Fibroblast of skin of back (primary cell): ENCODE data around the gene TMEM132D.
A peak's percentile ranks its signal among the peaks of the same experiment; 100 is the strongest.

Source experiments
- DNase-seq: peaks from one replicate; pipeline ENCODE4 v3.0.0-alpha.2; 2013

TMEM132D gene

DNA sequence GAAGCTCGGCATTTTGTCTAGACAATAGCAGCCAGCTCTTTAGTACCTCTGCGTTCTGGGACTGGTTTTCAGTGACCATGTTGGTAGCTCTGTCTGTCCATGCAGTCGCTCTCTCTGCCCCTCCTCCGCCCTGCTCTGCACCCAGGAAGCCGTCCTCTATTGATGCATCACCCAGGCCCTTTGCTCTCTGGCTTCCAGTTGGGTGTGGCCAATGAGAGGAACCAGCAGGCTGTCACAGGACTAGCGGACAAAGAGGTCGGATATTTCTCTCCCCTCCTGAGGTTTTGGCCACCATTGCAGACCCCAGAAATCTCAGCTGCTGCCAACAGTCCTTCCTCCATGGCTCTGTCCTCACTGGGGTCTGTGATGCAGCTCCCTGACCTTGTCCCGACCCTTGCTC lies 180.6 kb downstream of the TMEM132D start:
- no peak for DNase-seq

DNA sequence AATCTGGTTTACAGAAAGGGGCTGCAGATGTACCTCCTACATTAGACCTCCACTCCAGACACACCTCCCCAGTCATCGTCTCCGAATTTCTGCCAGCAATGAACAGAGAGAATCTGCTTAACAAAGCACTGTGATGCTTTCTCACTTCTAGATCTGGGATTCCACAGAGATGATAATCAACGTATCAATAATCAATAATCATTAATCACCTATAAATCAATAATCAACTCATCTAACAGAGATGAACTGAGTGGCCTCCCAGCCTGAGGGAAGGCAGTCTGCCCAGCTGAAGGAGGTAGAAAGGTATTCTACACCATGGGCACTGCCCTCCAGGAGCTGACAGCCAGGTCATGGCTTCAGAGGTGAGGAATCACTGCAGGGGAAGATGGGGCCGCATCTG lies 183.2 kb downstream of the TMEM132D start:
- no peak for DNase-seq

DNA sequence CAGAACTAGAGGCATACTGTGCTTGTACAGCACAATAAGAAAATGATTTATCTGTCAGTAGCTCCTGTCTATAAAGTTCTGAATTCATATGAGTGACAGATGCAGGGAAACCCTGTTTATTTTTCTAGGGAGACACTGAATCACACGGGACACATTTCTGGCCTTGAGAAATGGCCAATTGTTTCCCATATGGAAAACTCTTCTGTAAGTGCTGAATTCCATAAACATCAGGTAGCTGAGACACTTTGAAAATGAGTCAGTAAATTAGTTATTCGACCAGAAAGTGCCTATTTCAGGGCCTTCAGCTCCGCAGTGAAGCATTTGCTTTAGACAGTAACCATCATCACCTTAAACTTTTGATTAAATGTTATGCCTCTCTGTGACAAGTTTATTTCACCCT lies 184.4 kb downstream of the TMEM132D start:
- DNase-seq = peak; percentile 43

DNA sequence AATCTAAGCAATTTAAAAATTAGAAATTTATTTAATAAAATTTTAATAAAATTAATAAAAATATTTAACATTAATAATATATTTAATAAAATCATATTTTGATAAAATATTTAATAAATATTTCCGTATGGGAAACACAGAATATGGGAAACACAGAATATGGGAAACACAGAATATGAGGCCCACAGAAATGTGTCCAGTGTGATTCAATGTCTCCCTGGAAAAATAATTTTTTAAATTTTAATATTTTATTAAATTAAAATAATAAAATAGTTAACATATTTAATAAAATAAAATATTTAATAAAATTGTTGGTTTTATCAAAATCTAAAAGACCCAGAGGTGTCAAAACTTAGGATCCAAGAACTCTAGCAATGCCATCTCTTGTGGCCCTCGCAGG lies 186.4 kb downstream of the TMEM132D start:
- DNase-seq = no peak

DNA sequence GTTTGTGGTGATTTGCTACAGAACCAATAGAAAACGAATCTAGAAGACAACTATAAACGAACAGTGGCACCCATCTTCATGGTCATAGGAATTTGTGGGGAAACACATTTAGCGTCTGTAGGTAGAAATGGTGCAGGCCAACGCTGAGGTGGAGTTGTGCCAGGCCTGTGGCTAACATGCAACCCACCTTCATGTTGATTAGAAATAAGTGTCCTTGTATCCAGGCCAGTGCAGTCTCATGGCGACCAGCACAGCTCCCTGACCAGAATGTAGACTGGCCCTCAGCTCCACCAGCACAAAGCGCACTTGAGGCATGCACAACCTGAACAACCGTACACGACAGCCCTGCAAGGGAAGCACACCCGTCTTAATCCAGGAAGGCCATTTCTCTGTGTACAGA lies 187.0 kb downstream of the TMEM132D start:
- DNase-seq = no peak

DNA sequence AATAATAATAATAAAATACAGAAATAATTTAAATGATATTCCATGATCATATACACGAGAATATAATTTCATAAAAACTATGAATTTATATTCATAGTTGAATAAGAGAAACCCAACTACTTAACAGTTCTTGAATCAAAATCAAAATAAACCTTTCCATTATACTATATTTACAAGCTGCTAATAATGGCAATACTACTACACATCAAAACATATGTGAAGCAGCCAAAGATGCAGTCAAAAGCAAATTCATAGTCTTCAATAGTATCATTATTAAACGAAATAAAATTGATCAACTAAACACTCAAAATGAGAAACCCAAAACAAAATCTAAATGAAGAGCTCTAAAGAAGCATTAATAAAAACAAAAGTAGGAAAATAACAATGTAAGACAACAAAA lies 197.1 kb downstream of the TMEM132D start:
- DNase-seq = no peak

DNA sequence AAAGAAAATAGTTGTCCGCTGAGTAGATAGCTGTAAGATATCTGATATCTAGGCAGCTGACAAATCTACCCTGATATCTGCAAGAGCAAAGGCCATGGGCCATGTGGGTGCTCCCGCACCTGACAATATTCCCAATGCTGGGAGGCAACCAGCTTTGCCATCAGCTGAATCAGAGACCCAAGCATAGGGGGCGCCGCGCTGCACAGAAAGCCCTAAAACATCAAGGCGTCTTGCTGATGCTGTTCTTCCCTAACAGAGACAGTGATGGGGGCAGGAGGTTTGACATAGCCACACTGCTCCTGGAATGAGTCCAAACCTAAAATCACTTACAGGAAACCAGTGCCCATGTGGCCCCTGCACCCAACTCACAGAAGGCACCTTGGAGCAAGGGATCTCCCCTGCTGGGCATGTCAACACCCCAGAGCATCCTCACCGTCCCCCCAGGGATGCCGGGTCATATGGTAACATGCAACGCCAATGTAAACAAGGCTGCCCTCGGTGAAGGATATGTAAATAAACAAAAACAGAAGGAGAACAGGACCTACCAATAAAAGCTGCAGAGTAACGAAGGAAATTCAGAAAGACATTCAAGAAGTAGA lies 199.5 kb downstream of the TMEM132D start:
- DNase-seq = no peak

DNA sequence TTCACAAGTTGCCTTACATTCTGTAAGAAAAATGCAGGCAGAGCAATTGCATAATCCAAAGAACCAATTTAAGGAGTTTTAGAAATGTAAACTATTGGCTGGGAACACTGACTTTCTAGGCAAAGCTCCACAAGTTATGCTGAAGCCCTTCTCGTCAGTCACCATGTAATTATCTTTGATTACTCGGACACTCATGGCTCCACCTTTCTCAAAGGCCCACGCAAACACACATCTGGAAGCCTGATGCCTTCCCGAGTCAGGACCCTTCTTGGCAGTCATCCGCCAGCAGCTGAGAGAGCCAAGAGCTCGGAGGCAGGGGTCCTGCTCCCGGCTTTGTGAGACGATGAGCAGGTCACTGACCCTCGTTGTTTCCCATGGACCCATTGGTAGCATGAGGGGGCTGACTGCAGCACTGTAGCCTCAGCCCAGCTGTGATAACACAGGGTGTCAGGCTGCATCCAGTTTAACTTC lies 202.2 kb downstream of the TMEM132D start:
- DNase-seq = no peak

DNA sequence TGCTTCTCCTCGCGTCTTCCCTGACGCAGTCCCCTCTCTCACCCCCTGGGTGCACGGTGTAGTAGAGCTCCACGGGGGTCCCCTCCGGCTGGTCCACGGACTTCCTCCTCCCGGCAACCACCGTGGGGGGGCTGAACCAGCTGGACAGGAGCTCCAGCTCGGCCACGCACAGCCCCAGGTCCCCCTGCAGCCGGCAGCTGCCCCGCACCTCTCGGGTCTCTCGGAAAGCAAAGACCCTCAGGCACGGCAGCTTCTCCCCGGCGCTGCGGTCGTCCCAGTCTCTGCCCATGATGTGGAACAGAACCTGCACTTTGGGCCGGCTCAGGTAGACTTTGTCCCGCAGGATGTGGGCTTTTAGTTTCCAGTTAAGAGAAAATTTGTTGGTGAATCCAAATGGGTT lies 203.8 kb downstream of the TMEM132D start:
- no peak for DNase-seq

DNA sequence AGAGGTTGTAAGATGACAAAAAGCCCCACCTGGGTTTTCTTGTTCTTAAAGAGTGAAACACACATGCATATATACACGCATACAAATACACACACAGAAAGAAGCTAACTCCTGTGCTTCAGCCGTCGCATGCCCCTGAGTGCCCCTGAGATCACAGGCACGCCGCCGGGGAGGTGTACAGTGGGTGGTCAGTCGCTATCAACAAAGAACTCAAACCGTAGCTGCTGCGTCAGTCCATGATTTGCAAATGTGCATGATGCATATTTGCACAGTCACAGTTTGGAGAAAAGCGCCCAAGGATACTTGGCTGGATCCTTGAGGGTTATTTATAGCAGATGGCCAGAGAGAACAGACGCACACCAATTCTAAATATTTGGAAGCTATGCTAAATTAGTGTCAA lies 206.9 kb downstream of the TMEM132D start:
- DNase-seq = peak; percentile 80

DNA sequence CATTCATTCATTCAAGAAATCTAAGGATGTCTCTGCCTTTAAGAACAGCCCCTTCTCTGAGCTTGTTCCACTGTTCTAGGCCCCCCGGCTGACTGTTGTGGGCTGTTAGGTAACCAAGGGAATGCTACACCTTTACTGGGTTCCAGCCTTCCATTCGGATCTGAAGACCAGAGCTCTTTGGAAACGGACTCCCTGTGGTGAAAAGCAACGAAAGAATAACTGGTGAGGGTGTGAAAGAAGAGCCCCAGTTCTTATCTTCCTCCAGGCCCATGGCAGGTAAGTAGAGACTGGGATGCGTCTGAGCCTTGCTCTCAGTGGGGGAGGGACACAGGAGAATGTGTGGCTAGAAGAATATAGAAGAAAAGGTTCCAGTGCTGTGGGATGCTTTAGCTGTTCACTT lies 207.4 kb downstream of the TMEM132D start:
- DNase-seq = no peak

DNA sequence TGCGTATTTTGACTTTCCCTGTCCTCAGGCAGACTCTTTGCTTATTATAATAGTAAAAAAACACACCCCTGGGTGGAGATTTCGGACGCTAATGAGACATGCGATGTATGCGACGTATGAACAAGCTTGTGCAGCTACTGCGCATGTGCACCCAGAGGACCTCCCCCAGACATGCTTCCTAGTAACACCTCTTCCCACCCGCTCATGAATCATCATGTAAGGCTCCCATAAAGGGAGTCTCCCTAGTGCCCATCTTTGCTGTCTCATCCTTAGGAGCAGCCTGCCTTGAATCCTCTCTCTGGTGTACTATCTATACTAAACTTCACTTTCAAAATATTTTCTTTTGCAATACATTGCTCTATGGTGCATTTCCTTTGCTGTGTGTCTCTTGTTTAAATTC lies 210.1 kb downstream of the TMEM132D start:
- DNase-seq = peak; percentile 58

DNA sequence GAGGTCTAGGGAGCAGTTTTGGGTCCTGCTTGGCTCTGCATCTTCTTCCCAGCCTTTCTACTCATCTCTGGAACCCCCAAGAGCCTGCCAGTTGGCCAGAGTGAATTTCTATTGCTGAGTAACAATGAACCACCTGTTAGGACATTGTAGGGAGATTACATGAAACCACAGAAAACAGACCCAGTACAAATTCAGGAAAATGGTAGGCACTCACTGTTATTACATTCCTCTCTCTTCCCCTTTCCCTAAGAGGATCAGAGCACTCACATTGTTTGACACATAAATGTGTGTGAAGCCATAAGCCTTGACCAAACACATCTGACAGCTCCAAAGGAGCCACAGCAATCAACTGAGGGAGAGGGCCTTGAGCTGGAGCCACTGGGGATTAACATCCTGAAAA lies 216.1 kb downstream of the TMEM132D start:
- DNase-seq = no peak

DNA sequence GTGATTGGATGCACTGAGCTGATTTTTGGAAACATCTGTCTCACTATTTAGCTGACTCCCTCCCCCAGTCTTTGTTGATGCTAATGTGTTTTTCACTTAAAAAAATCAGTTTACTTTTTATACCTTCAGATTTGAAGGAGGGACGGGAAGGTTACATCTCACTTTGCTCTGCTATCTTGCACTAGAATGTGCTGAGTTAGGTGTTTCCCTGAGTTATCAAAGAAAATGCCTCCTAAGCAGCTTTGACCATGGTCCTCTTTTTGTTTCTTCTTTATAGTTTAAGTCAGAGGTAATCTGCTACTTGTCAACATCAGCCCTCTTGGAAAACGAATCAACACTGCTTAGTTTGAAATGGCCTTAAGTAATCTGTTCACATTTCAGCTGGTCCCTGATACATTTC lies 222.0 kb downstream of the TMEM132D start:
- no peak for DNase-seq

DNA sequence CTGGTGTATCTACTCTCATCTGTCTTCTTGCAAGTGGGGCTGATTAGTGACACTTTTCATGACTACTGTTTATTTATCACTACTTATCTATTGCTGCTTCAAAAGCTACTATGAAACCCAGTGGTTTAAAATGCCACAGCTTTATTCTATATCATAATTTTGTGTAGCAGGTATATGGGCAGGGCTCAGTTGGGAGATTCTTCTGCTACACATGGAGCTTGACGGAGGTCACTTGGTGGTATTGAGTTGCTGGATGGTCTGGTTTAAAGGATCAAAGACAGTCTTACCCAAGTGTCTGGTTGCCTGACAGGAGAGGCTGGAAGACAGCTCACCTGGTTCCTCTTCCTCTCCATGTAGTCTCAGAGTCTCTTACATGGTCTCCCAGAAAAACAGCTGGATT lies 222.7 kb downstream of the TMEM132D start:
- no peak for DNase-seq

DNA sequence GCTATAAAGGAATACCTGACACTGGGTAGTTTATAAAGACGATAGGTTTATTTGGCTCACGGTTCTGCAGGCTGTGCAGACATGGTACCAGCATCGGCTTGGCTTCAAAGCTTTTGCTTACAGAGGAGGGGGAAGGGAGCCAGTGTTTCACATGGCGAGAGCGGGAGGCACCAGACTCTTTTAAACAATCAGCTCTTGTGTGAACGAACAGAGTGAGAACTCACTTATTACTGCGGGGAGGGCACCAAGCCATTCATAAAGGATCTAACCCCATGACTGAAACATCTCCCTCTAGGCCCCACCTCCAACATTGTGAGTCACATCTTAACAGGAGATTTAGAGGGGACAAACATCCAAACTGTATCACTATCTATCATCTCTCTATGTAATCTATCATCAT lies 227.4 kb downstream of the TMEM132D start:
- DNase-seq = no peak

DNA sequence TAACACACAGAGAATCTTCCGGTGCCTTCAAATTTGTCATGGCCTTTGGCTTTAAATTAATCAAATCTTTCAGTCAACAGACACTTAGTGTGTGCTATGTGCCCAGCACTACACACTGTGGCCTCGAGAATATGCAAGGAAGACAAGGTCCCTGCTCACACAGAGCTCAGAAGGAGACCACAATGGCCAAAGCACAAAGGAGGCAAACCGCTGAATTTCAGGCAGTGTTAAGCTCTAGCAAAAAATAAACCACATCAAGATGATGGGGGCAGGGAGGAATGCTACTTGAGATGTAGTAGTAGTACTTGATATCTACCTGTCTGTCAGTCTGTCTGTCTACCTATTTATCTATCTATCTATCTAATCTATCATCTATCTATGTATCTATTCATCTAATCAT lies 227.9 kb downstream of the TMEM132D start:
- no peak for DNase-seq

DNA sequence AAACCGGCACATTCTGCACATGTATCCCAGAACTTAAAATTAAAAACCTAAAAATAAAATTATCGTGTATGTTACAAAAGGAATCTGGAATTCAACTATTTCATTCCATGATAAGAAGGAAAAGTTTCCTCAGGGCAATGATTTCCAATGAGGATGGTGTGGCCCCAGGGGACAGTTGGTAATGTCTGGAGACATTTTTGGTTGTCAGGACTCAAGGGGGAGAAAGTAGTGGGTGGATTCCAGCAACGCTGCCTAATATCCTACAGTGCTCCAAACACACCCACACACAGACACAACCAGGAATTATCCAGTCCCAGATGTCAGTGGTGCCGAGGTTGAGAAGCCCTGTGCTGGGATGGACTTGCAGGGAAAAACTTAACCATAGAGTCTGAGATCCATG lies 228.3 kb downstream of the TMEM132D start:
- DNase-seq = peak; percentile 71

DNA sequence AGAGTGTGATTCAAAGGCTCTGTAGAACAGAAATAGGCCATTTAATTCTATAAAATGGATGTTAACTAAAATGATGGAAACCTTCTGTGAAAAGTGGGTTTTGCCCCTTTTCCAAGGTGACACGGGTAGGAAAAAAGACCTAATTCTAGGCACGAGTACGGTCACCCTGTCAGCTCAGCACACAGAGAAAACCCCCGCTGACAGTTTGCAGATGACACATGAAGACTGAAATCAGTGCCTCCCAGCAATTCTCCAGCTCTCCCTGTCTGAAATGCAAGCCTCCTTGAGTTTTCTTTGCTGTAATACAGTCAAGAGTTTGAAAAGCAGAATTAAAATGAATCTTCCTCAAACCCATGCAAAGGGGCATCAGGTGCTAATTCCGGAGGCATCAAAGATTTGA lies 230.0 kb downstream of the TMEM132D start:
- DNase-seq = no peak

DNA sequence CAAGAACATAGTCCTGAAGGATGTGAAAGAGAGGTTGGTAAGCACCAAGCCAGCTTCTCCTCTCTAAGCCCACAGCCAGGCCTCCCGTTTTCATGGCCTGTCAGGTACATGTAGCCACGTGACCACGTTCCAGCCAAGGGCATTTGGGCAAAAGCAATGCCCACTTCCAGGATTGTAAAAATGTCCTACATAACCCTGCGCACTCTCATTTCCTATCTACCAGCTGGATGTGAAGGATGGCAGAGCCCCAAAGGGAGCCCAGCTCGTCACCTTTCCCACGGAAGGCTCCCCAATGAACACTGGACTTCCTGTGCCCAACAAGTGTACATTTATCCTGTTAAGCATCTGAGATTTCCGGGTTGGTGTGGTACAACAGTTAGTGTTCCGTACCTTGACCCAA lies 231.7 kb downstream of the TMEM132D start:
- DNase-seq = no peak

DNA sequence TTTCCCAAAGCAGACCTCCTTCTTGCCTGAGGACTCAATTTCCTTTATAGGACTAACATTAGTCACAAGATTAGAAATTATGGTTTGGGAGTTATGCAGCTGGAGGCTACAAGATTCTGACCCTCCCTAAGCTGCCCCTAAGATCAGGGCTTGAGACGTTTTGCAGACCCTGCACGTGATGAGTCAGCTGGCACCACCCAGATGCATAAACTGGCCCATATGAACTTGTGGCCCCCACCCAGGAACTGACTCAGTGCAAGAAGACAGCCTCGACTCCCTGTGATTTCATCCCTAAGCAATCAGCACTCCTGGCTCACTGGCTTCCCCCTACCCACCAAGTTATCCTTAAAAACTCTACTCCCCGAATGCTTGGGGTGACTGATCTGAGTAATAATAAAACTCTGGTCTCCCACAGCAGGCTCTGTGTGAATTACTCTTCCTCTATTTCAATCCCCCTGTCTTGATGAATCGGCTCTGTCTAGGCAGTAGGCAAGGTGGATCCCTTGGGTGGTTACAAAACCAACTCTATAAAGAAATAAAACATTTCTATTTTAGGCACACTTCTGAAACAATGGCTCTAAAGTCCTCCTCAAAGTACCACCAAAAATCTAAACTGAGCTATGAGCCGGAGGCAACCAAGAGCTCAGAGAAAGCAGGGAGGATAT lies 233.4 kb downstream of the TMEM132D start:
- DNase-seq = peak; percentile 91

DNA sequence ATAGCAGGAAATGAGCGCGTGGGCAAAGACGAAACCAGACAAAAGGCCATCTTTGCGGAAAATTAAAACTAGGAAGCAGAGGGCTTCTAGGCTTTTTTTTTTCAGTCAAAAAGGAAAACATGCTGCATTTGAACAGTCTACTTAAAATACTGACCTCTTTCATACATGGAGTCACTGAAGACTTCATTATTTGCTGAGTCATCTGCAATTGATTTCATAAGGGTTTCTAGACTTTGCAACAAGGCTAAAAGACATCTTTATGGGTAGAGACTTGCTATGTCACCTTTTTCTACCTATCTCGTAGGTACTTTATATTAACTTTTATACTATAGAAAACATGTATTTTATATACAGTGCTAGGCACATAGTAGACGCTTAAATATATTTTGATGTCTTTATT lies 238.4 kb downstream of the TMEM132D start:
- peak; percentile 20 for DNase-seq

DNA sequence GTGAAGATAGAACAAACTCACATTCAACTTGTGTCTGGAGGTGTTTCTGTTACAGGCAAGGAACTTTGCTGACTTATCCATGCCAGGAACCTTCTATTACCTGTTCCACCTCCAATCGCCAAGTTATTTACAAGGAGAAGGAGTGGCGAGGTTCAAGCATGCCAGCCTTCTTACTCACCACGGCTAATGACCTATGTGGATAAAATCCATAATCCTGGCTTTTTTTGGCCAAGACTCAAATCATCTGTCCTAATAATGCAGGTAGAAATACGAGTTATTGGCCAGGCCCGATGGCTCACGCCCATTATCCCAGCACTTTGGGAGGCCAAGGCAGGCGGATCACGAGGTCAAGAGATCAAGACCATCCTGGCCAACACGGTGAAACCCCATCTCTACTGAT lies 241.6 kb downstream of the TMEM132D start:
- no peak for DNase-seq

DNA sequence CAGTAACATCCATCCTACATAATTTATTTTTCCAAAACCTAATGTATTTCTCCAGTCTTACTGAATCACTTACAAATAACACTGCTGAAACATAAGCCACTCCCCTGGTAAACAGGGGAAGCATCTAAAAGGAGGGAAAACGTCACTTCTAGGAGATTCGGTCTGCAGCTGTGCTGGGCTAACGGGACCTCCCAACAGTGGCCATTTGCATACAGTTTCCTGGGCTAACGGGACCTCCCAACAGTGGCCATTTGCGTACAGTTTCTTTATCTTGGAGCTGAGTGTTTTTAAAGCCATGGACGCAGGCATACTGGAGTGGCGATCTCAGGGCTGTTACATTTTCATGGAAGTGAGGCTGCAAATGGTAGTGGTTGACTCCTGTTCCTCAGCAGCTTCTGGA lies 242.9 kb downstream of the TMEM132D start:
- no peak for DNase-seq
